ENCODE results near the gene KDM4B. TPM values are rescaled to one million over a fixed set of nuclear protein-coding genes. Genes with fewer than 3 reads are reported as not detected.

KDM4B gene
- polyA plus RNA-seq, 1 of the 3 experiments (the other 2 are of a cell fraction), result 12.2 TPM

DNA sequence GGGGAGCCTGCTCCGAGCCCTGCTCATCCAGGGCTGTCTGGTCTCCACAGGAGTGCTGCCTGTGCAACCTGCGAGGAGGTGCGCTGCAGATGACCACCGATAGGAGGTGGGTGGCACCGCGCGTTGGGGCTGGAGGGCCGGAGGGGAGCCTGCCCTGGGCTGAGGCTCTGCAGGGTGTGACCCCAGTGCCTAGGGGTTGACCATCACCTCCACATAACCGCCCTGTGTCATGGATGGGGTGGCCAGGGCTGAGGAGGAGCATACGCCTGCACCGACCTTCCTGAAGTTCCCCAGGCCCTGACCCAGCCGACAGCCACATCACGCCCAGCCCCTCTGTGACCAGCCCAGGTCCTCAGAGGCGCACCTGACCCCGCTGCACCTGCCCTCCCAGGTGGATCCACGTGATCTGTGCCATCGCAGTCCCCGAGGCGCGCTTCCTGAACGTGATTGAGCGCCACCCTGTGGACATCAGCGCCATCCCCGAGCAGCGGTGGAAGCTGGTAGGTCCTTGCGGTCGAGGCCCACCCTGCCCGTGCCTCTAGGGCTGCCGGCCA lies 168.7 kb downstream of the KDM4B start:
- Histone ChIP-seq H3K4me3 (ENCODE audit: low read depth in 2 of 2, low read length in 1 of 2) (no peak overlapping the region), H3K27ac (ENCODE audit: low read depth in 2 of 2, low read length in 1 of 2) (no peak overlapping the region), H3K9me2 (no peaks in the 10 kb centered on the region), H2AFZ (ENCODE audit: low read depth) (no peak overlapping the region), H3K9ac (no peak overlapping the region), H3K9me3 (no peaks in the 10 kb centered on the region), H3K4me1 (ENCODE audit: control insufficient read depth in 1 of 2, insufficient read depth in 2 of 2, low read depth in 1 of 2, low read length in 1 of 2) (peaks cover 0 to 13% of the 10 kb centered on the region in 2 experiments; a peak in 1 of 4 replicates), H3F3A (replicated peaks; ENCODE audit: insufficient read depth) (no peaks in the 10 kb centered on the region), H4K20me1 (ENCODE audit: insufficient read depth) (no peaks in the 10 kb centered on the region), H3K79me2 (ENCODE audit: insufficient read depth) (no peaks in the 10 kb centered on the region), H3K27me3 (ENCODE audit: insufficient read depth) (no peaks in the 10 kb centered on the region), H3K4me2 (no peak overlapping the region), H3K36me3 (replicated peaks in 1 of 2; ENCODE audit: control insufficient read depth in 1 of 2, insufficient read depth in 2 of 2, low read length in 1 of 2) (peaks cover 6 to 66% of the 10 kb centered on the region in 2 experiments)
- WGBS (ENCODE audit: low lambda C conversion rate), result 98% methylated on average over 16 of the region's 29 CpGs
- ChIA-PET CTCF (interaction anchor here (0.5 to 1.5 kb wide), 13 partner anchors 10 to 100 kb away, joined by 3 to 9 read pairs (median 4); no protein-coding TSS in a partner anchor), POLR2A (no interaction called here)
- DNase-seq, result peak; percentile 69
- no peak for TF ChIP-seq MEF2A (IDR thresholded peaks at IDR 0.05; ENCODE audit: borderline replicate concordance, low read depth)
- no peak for TF ChIP-seq EZH2phosphoT487 (IDR thresholded peaks at IDR 0.05; ENCODE audit: borderline replicate concordance, low read depth)
- TF ChIP-seq ELF1 (IDR thresholded peaks at IDR 0.05), result no peak
- no peak for TF ChIP-seq RFX5 (IDR thresholded peaks at IDR 0.05; ENCODE audit: low read length)
- no peak for TF ChIP-seq TCF12 (IDR thresholded peaks at IDR 0.05)
- TF ChIP-seq SMC3 (IDR thresholded peaks at IDR 0.05; ENCODE audit: low read depth, low read length), result peak; percentile 27
- no peak for TF ChIP-seq SIN3A (IDR thresholded peaks at IDR 0.05; ENCODE audit: borderline replicate concordance, low read depth, low read length)
- TF ChIP-seq, protein P1, sequence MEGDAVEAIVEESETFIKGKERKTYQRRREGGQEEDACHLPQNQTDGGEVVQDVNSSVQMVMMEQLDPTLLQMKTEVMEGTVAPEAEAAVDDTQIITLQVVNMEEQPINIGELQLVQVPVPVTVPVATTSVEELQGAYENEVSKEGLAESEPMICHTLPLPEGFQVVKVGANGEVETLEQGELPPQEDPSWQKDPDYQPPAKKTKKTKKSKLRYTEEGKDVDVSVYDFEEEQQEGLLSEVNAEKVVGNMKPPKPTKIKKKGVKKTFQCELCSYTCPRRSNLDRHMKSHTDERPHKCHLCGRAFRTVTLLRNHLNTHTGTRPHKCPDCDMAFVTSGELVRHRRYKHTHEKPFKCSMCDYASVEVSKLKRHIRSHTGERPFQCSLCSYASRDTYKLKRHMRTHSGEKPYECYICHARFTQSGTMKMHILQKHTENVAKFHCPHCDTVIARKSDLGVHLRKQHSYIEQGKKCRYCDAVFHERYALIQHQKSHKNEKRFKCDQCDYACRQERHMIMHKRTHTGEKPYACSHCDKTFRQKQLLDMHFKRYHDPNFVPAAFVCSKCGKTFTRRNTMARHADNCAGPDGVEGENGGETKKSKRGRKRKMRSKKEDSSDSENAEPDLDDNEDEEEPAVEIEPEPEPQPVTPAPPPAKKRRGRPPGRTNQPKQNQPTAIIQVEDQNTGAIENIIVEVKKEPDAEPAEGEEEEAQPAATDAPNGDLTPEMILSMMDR (IDR thresholded peaks at IDR 0.05), result peak; percentile 38
- peak; percentile 41 for TF ChIP-seq RAD21 (IDR thresholded peaks at IDR 0.05; ENCODE audit: low read length)

DNA sequence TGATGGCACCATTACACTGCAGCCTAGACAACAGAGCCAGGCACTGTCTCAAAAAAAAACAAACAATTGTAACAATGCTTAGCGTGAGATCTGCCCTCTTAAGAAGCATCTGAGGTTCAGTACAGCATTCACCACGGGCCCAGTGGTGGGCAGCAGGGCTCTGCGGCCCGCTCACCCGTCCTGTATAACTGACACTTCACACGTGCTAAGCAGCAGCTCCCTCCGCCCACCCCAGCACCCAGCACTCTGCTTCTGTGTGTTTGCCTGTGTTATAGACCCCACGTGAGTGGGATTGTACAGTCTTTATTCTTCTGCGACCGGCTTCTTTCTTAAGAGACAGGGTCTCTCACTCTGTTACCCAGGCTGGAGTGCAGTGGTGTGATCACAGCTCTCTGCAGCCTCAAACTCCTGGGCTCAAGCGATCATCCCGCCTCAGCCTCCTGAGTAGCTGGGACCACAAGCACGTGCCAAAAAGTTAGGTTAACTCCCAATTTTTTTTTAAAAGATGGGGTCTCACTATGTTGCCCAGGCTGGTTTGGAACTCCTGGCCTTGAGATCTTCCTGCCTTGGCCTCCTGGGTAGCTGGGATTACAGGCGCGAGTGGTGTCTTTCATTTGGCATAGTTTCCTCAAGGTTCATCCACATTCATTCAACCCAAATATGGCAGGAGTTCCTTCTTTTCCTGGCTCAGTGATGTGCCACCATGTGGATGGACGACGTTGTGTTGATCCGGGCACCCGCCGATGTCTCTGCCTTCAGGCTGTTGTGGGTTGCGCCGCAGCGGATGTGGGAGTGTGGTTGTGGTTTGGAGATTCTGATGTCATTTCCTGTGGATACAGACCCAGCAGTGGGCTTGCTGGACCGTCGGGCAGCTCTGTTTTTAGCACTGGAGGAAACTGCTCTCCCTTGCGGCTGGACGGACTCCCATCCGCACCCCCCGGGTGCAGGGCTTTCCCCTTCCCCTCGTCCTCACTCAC lies 170.0 kb downstream of the KDM4B start:
- no peak overlapping the region for H2AFZ ChIP-seq (ENCODE audit: low read depth)
- no peaks in the 10 kb centered on the region for H3K9me2 ChIP-seq
- no peaks in the 10 kb centered on the region for H3K9me3 ChIP-seq
- no peaks in the 10 kb centered on the region for H3K27me3 ChIP-seq (ENCODE audit: insufficient read depth)
- H3K4me2 ChIP-seq, result no peak overlapping the region
- 93% methylated on average over 24 of the region's 30 CpGs for WGBS (ENCODE audit: low lambda C conversion rate)
- H3K9ac ChIP-seq, result no peak overlapping the region
- CTCF ChIA-PET, result interaction anchor here (0.8 to 1.6 kb wide), 14 partner anchors 9 to 101 kb away, joined by 3 to 9 read pairs (median 4); no protein-coding TSS in a partner anchor
- DNase-seq, result no peak
- H4K20me1 ChIP-seq (ENCODE audit: insufficient read depth), result no peaks in the 10 kb centered on the region
- no peak overlapping the region for H3K27ac ChIP-seq (ENCODE audit: low read depth in 2 of 2, low read length in 1 of 2)
- H3K79me2 ChIP-seq (ENCODE audit: insufficient read depth), result no peaks in the 10 kb centered on the region
- H3K36me3 ChIP-seq (replicated peaks in 1 of 2; ENCODE audit: control insufficient read depth in 1 of 2, insufficient read depth in 2 of 2, low read length in 1 of 2), result peaks cover 6 to 56% of the 10 kb centered on the region in 2 experiments
- POLR2A ChIA-PET, result no interaction called here
- H3K4me1 ChIP-seq (ENCODE audit: control insufficient read depth in 1 of 2, insufficient read depth in 2 of 2, low read depth in 1 of 2, low read length in 1 of 2), result peaks cover 0 to 13% of the 10 kb centered on the region in 2 experiments; a peak in 1 of 4 replicates
- H3F3A ChIP-seq (replicated peaks; ENCODE audit: insufficient read depth), result no peaks in the 10 kb centered on the region
- H3K4me3 ChIP-seq (ENCODE audit: low read depth in 2 of 2, low read length in 1 of 2), result no peak overlapping the region
- TF ChIP-seq TCF12 (IDR thresholded peaks at IDR 0.05) (no peak), GABPA (IDR thresholded peaks at IDR 0.05; ENCODE audit: low read depth) (no peak), RFX5 (IDR thresholded peaks at IDR 0.05; ENCODE audit: low read length) (no peak), RCOR1 (IDR thresholded peaks at IDR 0.05; ENCODE audit: low read length) (no peak), RXRA (IDR thresholded peaks at IDR 0.05; ENCODE audit: borderline replicate concordance, low read depth) (no peak)
- TF ChIP-seq, protein P2, sequence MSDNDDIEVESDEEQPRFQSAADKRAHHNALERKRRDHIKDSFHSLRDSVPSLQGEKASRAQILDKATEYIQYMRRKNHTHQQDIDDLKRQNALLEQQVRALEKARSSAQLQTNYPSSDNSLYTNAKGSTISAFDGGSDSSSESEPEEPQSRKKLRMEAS (IDR thresholded peaks at IDR 0.05; ENCODE audit: low read depth), result no peak
- TF ChIP-seq, protein P3, sequence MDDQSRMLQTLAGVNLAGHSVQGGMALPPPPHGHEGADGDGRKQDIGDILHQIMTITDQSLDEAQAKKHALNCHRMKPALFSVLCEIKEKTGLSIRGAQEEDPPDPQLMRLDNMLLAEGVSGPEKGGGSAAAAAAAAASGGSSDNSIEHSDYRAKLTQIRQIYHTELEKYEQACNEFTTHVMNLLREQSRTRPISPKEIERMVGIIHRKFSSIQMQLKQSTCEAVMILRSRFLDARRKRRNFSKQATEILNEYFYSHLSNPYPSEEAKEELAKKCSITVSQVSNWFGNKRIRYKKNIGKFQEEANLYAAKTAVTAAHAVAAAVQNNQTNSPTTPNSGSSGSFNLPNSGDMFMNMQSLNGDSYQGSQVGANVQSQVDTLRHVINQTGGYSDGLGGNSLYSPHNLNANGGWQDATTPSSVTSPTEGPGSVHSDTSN (IDR thresholded peaks at IDR 0.05), result no peak
- TF ChIP-seq, protein P4, sequence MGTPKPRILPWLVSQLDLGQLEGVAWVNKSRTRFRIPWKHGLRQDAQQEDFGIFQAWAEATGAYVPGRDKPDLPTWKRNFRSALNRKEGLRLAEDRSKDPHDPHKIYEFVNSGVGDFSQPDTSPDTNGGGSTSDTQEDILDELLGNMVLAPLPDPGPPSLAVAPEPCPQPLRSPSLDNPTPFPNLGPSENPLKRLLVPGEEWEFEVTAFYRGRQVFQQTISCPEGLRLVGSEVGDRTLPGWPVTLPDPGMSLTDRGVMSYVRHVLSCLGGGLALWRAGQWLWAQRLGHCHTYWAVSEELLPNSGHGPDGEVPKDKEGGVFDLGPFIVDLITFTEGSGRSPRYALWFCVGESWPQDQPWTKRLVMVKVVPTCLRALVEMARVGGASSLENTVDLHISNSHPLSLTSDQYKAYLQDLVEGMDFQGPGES (IDR thresholded peaks at IDR 0.05; ENCODE audit: low read depth, low read length), result no peak
- TF ChIP-seq, protein P1 (IDR thresholded peaks at IDR 0.05), result no peak
